Measurements from ENCODE around the gene PPM1J.

PPM1J gene

DNA sequence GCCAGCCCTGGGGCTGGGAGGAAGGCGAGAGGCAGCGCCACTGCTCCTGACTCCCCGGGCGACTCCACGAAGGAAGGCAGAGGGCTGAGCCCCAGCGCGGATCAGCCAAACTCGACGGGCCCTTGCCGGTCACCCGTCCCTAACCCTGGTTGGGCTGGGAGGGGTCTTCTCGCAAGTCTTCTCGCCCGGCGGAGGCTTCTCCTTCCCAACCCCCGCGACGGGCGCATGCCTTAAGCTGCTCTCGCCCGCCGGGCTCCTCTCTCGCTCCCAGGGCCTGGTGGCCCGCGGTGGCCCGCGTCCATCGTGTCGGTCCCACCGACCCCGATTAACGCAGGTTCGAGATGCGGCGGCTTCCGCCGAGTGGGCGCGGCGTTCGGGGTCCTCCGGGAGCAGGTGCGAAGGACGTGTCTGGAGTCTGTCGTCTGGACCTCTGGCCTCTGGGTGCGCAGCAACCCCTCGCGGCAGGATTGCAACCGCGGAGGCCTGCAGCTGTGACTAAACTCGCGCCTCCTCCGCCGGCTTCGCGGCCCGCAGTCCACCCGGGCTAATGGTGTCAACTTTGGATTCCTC is 29.0 kb upstream of the PPM1J start:
- no peaks in the 10 kb centered on the region for H3K36me3 ChIP-seq (ENCODE audit: control insufficient read depth in 4 of 4, insufficient read depth in 4 of 4, low read length in 3 of 4)
- peaks cover 8 to 82% (median 22%) of the 10 kb centered on the region in 5 experiments for H3K27me3 ChIP-seq (replicated peaks in 2 of 5; ENCODE audit: control insufficient read depth in 4 of 5, insufficient read depth in 5 of 5, low read length in 4 of 5)
- ChIA-PET POLR2A (no interaction called here), CTCF (interaction anchor here (0.8 to 2.1 kb wide), 7 partner anchors 11 to 61 kb away, joined by 3 to 10 read pairs (median 4); a partner anchor contains a TSS)
- peak overlapping the region in 3 of 7 experiments; percentile 24 to 40 (median 26) for H3K4me3 ChIP-seq (ENCODE audit: control insufficient read depth in 1 of 7, extremely low read depth in 1 of 7, insufficient read depth in 4 of 7, low read depth in 2 of 7, low read length in 6 of 7)
- peaks cover 0 to 7% (median 3%) of the 10 kb centered on the region in 5 experiments for H3K9me3 ChIP-seq (ENCODE audit: control extremely low read depth in 1 of 5, control insufficient read depth in 4 of 5, insufficient read depth in 2 of 5, low read depth in 1 of 5, low read length in 4 of 5)
- 5% methylated on average over 54 of the region's 58 CpGs for WGBS (ENCODE audit: insufficient coverage)
- DNase-seq = peak; percentile 28 to 31 (median 29)
- H3K4me1 ChIP-seq (ENCODE audit: control extremely low read depth in 1 of 4, control insufficient read depth in 4 of 4, insufficient read depth in 4 of 4, low read length in 3 of 4) = peaks cover 0 to 11% (median 9%) of the 10 kb centered on the region in 4 experiments
- H3K27ac ChIP-seq (ENCODE audit: insufficient read depth in 1 of 2, low read depth in 1 of 2, low read length in 2 of 2, poor library complexity in 1 of 2, severe bottlenecking in 2 of 2) = no peak overlapping the region

DNA sequence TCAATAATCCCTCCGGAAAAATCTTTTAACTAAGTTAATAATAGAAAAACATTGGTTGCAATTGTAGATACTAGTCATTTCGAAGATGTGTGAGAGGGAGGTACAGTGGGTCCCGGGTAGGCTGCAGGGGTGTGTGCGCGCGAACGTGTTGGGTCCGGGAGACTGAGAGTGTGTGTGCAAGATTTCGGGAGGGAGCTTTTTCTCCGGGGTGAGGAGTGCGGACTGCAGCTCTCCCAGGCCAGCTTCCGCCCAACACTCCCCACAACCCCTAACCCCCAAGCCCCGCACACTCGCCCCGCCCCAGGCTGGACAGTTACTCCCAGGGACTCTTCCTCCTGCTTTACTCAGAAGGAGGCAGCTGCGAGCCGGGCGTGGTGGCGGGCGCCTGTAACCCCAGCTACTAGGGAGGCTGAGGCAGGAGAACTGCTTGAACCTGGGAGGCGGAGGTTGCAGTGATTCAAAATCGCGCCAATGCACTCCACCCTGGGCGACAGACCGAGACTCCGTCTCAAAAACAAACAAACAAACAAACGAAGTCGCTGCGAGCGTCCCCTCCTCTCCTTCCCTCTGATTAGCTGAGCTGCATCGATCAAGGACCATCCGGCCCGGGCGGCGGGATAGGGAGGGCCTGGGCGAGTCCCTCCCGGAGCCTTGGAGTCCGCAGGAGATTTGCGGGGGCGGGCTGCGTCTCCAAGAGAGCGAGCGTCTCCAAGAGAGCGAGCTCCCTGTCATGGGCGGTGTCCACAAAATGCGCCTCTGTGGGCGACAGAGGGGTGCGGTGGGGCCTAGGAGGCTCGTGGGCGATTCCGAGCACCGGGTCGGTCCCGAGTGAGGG is 28.3 kb upstream of the PPM1J start:
- no peak overlapping the region for H3K27ac ChIP-seq (ENCODE audit: insufficient read depth in 1 of 2, low read depth in 1 of 2, low read length in 2 of 2, poor library complexity in 1 of 2, severe bottlenecking in 2 of 2)
- 9% methylated on average over 29 of the region's 54 CpGs for WGBS (ENCODE audit: insufficient coverage)
- ChIA-PET CTCF (interaction anchor here (0.8 to 2.1 kb wide), 5 partner anchors 10 to 62 kb away, joined by 3 to 10 read pairs (median 4); a partner anchor contains a TSS), POLR2A (no interaction called here)
- H3K36me3 ChIP-seq (ENCODE audit: control insufficient read depth in 4 of 4, insufficient read depth in 4 of 4, low read length in 3 of 4) = no peaks in the 10 kb centered on the region
- H3K27me3 ChIP-seq (replicated peaks in 2 of 5; ENCODE audit: control insufficient read depth in 4 of 5, insufficient read depth in 5 of 5, low read length in 4 of 5) = peaks cover 8 to 79% (median 25%) of the 10 kb centered on the region in 5 experiments
- DNase-seq = peak in 1 of 3 donors; percentile 10
- peaks cover 0 to 11% (median 9%) of the 10 kb centered on the region in 4 experiments for H3K4me1 ChIP-seq (ENCODE audit: control extremely low read depth in 1 of 4, control insufficient read depth in 4 of 4, insufficient read depth in 4 of 4, low read length in 3 of 4)
- H3K9me3 ChIP-seq (ENCODE audit: control extremely low read depth in 1 of 5, control insufficient read depth in 4 of 5, insufficient read depth in 2 of 5, low read depth in 1 of 5, low read length in 4 of 5) = peaks cover 0 to 7% (median 3%) of the 10 kb centered on the region in 5 experiments
- H3K4me3 ChIP-seq (ENCODE audit: control insufficient read depth in 1 of 7, extremely low read depth in 1 of 7, insufficient read depth in 4 of 7, low read depth in 2 of 7, low read length in 6 of 7) = peak overlapping the region in 2 of 7 experiments; percentile 26 to 40

DNA sequence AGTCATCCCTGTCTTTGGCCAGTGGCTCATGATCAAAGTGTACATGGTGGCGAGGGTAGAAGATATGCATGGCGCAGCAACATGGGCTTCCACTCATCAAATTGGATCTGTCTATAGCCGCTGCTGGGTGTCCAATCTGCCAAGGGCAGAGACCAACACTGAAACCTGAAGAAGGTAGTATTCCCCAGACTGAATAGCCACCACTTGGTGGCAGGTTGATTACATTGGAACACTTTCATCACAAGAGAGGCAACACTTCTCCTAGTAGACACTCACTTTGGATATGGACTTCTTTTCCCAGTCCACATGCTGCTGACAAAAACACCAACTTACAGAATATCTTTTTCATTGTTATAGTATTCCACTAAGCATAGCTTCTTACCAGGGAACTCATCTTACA is 22.4 kb upstream of the PPM1J start:
- Histone ChIP-seq H3K4me1 (ENCODE audit: control extremely low read depth in 1 of 4, control insufficient read depth in 4 of 4, insufficient read depth in 4 of 4, low read length in 3 of 4) (no peaks in the 10 kb centered on the region), H3K9me3 (ENCODE audit: control extremely low read depth in 1 of 5, control insufficient read depth in 4 of 5, insufficient read depth in 2 of 5, low read depth in 1 of 5, low read length in 4 of 5) (peaks cover 0 to 5% (median 0%) of the 10 kb centered on the region in 5 experiments), H3K27ac (ENCODE audit: insufficient read depth in 1 of 2, low read depth in 1 of 2, low read length in 2 of 2, poor library complexity in 1 of 2, severe bottlenecking in 2 of 2) (no peak overlapping the region), H3K27me3 (replicated peaks in 2 of 5; ENCODE audit: control insufficient read depth in 4 of 5, insufficient read depth in 5 of 5, low read length in 4 of 5) (peaks cover 5 to 33% (median 19%) of the 10 kb centered on the region in 5 experiments), H3K4me3 (ENCODE audit: control insufficient read depth in 1 of 7, extremely low read depth in 1 of 7, insufficient read depth in 4 of 7, low read depth in 2 of 7, low read length in 6 of 7) (no peak overlapping the region), H3K36me3 (ENCODE audit: control insufficient read depth in 4 of 4, insufficient read depth in 4 of 4, low read length in 3 of 4) (no peaks in the 10 kb centered on the region)
- CTCF ChIA-PET = no interaction called here
- no peak for DNase-seq
- POLR2A ChIA-PET = no interaction called here
- WGBS (ENCODE audit: insufficient coverage) = 67% methylated on average over 3 of the region's 3 CpGs

DNA sequence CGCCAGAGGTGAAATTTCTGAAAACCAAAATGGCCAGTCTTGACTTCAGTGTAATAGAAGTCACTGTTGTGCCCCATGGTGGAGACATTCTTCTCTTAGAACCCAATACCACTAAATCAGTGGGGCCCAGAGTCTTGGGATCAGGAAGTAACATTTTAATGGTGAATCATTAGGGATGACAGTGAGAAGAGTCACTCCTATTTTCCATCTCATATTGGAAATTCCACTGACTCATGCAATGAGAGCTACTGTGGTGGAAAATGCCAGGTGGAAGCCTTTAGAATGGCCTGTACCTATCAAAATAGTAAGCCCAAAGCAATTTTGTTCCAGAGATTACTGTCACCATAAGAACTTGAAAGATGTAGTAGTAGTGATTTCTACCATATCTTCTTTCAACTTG is 20.6 kb upstream of the PPM1J start:
- Histone ChIP-seq H3K27me3 (replicated peaks in 2 of 5; ENCODE audit: control insufficient read depth in 4 of 5, insufficient read depth in 5 of 5, low read length in 4 of 5) (peaks cover 4 to 17% (median 12%) of the 10 kb centered on the region in 5 experiments), H3K9me3 (ENCODE audit: control extremely low read depth in 1 of 5, control insufficient read depth in 4 of 5, insufficient read depth in 2 of 5, low read depth in 1 of 5, low read length in 4 of 5) (no peaks in the 10 kb centered on the region), H3K4me1 (ENCODE audit: control extremely low read depth in 1 of 4, control insufficient read depth in 4 of 4, insufficient read depth in 4 of 4, low read length in 3 of 4) (no peaks in the 10 kb centered on the region), H3K27ac (ENCODE audit: insufficient read depth in 1 of 2, low read depth in 1 of 2, low read length in 2 of 2, poor library complexity in 1 of 2, severe bottlenecking in 2 of 2) (no peak overlapping the region), H3K4me3 (ENCODE audit: control insufficient read depth in 1 of 7, extremely low read depth in 1 of 7, insufficient read depth in 4 of 7, low read depth in 2 of 7, low read length in 6 of 7) (no peak overlapping the region), H3K36me3 (ENCODE audit: control insufficient read depth in 4 of 4, insufficient read depth in 4 of 4, low read length in 3 of 4) (no peaks in the 10 kb centered on the region)
- WGBS (ENCODE audit: insufficient coverage) = no CpG with 5 or more reads among the region's 1 CpG
- no peak for DNase-seq
- ChIA-PET POLR2A (interaction anchor here (0.7 kb wide), 1 partner anchor 54 kb away, joined by 3 read pairs; no protein-coding TSS in a partner anchor), CTCF (no interaction called here)

DNA sequence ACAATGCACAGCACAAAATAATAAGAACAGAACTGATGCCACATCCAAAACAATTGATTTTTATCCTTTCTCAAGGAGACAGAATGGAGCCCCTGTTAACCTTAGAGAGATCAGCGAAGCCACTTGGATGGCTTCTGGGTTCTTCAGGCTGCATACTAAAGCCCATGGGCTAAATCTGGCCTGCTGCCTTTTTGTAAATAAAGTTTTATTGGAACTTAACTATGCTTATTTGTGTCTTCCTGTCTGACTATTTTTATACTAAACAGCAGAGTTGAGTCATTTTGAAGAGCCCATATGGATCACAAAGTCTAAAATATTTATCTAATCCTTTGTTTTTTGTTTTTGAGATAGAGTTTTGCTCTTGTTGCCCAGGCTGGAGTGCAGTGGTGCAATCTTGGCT is 16.3 kb upstream of the PPM1J start:
- WGBS (ENCODE audit: insufficient coverage) = no CpG with 5 or more reads among the region's 1 CpG
- no peak overlapping the region for H3K27ac ChIP-seq (ENCODE audit: insufficient read depth in 1 of 2, low read depth in 1 of 2, low read length in 2 of 2, poor library complexity in 1 of 2, severe bottlenecking in 2 of 2)
- CTCF ChIA-PET = interaction anchor here (1.0 to 5.6 kb wide), 2 partner anchors 13 to 71 kb away, joined by 3 to 51 read pairs; partner anchors contain the start of gene PPM1J

DNA sequence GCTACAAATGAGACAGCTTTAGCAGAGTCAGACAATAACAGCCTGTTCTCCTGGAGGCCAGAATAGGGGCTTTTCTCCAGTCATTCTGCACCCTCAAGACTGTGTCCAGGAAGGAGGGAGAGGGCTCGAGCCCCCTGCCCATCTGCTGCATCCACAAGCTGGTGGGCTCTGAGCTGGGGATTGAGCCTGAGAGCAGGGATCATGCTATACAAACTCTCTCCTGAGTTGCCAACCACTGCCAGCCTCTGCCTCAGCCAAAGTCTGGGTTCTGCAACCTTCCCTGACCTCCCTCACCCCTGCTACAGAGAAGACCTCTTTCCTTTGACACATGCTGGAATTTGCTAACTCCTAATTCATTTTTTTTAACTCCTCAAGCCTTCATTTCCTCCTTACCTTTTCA is 14.8 kb upstream of the PPM1J start:
- no peak overlapping the region for H3K27ac ChIP-seq (ENCODE audit: insufficient read depth in 1 of 2, low read depth in 1 of 2, low read length in 2 of 2, poor library complexity in 1 of 2, severe bottlenecking in 2 of 2)
- no peaks in the 10 kb centered on the region for H3K9me3 ChIP-seq (ENCODE audit: control extremely low read depth in 1 of 5, control insufficient read depth in 4 of 5, insufficient read depth in 2 of 5, low read depth in 1 of 5, low read length in 4 of 5)
- peaks cover 0 to 8% (median 0%) of the 10 kb centered on the region in 5 experiments for H3K27me3 ChIP-seq (replicated peaks in 2 of 5; ENCODE audit: control insufficient read depth in 4 of 5, insufficient read depth in 5 of 5, low read length in 4 of 5)
- ChIA-PET POLR2A (no interaction called here), CTCF (interaction anchor here (1.0 to 5.6 kb wide), 3 partner anchors 11 to 76 kb away, joined by 3 to 51 read pairs (median 3); partner anchors contain the start of gene PPM1J)
- no peak overlapping the region for H3K4me3 ChIP-seq (ENCODE audit: control insufficient read depth in 1 of 7, extremely low read depth in 1 of 7, insufficient read depth in 4 of 7, low read depth in 2 of 7, low read length in 6 of 7)
- H3K36me3 ChIP-seq (ENCODE audit: control insufficient read depth in 4 of 4, insufficient read depth in 4 of 4, low read length in 3 of 4) = no peaks in the 10 kb centered on the region
- H3K4me1 ChIP-seq (ENCODE audit: control extremely low read depth in 1 of 4, control insufficient read depth in 4 of 4, insufficient read depth in 4 of 4, low read length in 3 of 4) = peaks cover 0 to 4% (median 1%) of the 10 kb centered on the region in 4 experiments
- no CpG with 5 or more reads among the region's 1 CpG for whole genome bisulfite sequencing (ENCODE audit: insufficient coverage)
- DNase-seq = no peak

More for the DNA sequence above, 16.3 kb upstream of the PPM1J start:
- Histone ChIP-seq H3K27me3 (replicated peaks in 2 of 5; ENCODE audit: control insufficient read depth in 4 of 5, insufficient read depth in 5 of 5, low read length in 4 of 5) (peaks cover 0 to 8% (median 0%) of the 10 kb centered on the region in 5 experiments), H3K4me3 (ENCODE audit: control insufficient read depth in 1 of 7, extremely low read depth in 1 of 7, insufficient read depth in 4 of 7, low read depth in 2 of 7, low read length in 6 of 7) (no peak overlapping the region), H3K36me3 (ENCODE audit: control insufficient read depth in 4 of 4, insufficient read depth in 4 of 4, low read length in 3 of 4) (no peaks in the 10 kb centered on the region), H3K4me1 (ENCODE audit: control extremely low read depth in 1 of 4, control insufficient read depth in 4 of 4, insufficient read depth in 4 of 4, low read length in 3 of 4) (peaks cover 0 to 4% (median 1%) of the 10 kb centered on the region in 4 experiments), H3K9me3 (ENCODE audit: control extremely low read depth in 1 of 5, control insufficient read depth in 4 of 5, insufficient read depth in 2 of 5, low read depth in 1 of 5, low read length in 4 of 5) (no peaks in the 10 kb centered on the region)
- POLR2A ChIA-PET = no interaction called here
- DNase-seq = no peak

Measured in common myeloid progenitor, CD34-positive (primary cell).